ENCODE measurements around the gene AOPEP.

DNA sequence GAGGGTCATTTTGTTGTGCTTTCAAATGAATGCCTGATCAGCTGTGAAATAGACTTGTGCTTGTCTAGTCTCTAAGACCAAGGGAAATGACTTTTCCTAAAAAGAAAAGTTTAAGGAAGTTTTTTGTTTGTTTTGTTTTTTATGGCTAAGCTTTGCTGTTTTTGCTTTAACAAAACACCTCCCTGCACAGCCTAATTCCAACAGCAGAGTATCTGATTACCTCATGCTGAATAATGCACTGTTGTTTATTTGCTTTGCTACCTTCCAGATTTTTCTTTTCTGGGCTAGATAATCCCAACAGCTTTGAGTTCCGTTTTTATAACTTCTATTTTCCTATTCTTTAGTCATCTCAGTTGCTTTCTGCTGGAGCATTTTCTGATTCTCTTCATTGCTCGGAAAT is 95.8 kb downstream of the AOPEP start:
- TF ChIP-seq, protein P1, sequence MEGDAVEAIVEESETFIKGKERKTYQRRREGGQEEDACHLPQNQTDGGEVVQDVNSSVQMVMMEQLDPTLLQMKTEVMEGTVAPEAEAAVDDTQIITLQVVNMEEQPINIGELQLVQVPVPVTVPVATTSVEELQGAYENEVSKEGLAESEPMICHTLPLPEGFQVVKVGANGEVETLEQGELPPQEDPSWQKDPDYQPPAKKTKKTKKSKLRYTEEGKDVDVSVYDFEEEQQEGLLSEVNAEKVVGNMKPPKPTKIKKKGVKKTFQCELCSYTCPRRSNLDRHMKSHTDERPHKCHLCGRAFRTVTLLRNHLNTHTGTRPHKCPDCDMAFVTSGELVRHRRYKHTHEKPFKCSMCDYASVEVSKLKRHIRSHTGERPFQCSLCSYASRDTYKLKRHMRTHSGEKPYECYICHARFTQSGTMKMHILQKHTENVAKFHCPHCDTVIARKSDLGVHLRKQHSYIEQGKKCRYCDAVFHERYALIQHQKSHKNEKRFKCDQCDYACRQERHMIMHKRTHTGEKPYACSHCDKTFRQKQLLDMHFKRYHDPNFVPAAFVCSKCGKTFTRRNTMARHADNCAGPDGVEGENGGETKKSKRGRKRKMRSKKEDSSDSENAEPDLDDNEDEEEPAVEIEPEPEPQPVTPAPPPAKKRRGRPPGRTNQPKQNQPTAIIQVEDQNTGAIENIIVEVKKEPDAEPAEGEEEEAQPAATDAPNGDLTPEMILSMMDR (IDR thresholded peaks at IDR 0.05) = no peak
- TF ChIP-seq POLR2A (IDR thresholded peaks at IDR 0.05) = no peak
